HG02885 (cell line): ENCODE data around the gene RPEL1.
"Not testable (repeated sequence)": the region's sequence is repeated elsewhere in the genome, so short reads cannot be mapped to it uniquely, and the experiment has no call there.

Experiments used
- ATAC-seq: cut with Tn5 transposase; IDR thresholded peaks from one replicate; pipeline ENCODE4 v1.9.1; 2021; ENCODE audit warnings: mild to moderate bottlenecking; ENCODE audit not compliant: unreplicated experiment, poor library complexity

RPEL1 gene

GRCh38 chr10:103245587-103245986 lies at the start of gene RPEL1:
TSS of gene RPEL1 (plus strand) at chr10:103245887. CDS start at chr10:103245997, 110 bp downstream.
- ATAC-seq, result not testable (repeated sequence)

- no peak for ATAC-seq
Observed at GRCh38 chr10:103196516-103196915, 49.2 kb upstream of the RPEL1 start.

- ATAC-seq, result no peak
Observed at GRCh38 chr10:103197174-103197573, 48.5 kb upstream of the RPEL1 start.

GRCh38 chr10:103197903-103198302 lies 47.8 kb upstream of the RPEL1 start:
- ATAC-seq, result no peak

GRCh38 chr10:103198648-103199047 lies 47.0 kb upstream of the RPEL1 start:
- no peak for ATAC-seq

- ATAC-seq, result no peak
Observed at GRCh38 chr10:103199488-103199887, 46.2 kb upstream of the RPEL1 start.

GRCh38 chr10:103202319-103202718 lies 43.4 kb upstream of the RPEL1 start:
- ATAC-seq, result no peak

- no peak for ATAC-seq
Observed at GRCh38 chr10:103203466-103203865, 42.2 kb upstream of the RPEL1 start.

GRCh38 chr10:103204353-103205255 lies 41.1 kb upstream of the RPEL1 start:
- no peak for ATAC-seq

- ATAC-seq, result not testable (repeated sequence)
Observed at GRCh38 chr10:103205401-103205800, 40.3 kb upstream of the RPEL1 start.

- ATAC-seq, result not testable (repeated sequence)
Observed at GRCh38 chr10:103206715-103207114, 39.0 kb upstream of the RPEL1 start.

GRCh38 chr10:103207141-103207540 lies 38.5 kb upstream of the RPEL1 start:
- ATAC-seq, result no peak

GRCh38 chr10:103207643-103208042 lies 38.0 kb upstream of the RPEL1 start:
- not testable (repeated sequence) for ATAC-seq

- ATAC-seq, result not testable (repeated sequence)
Observed at GRCh38 chr10:103210262-103210661, 35.4 kb upstream of the RPEL1 start.

GRCh38 chr10:103215601-103216000 lies 30.1 kb upstream of the RPEL1 start:
- no peak for ATAC-seq

GRCh38 chr10:103216362-103216761 lies 29.3 kb upstream of the RPEL1 start:
- not testable (repeated sequence) for ATAC-seq

GRCh38 chr10:103224133-103224532 lies 21.6 kb upstream of the RPEL1 start:
- no peak for ATAC-seq

GRCh38 chr10:103224721-103225120 lies 21.0 kb upstream of the RPEL1 start:
- not testable (repeated sequence) for ATAC-seq

GRCh38 chr10:103225939-103226338 lies 19.7 kb upstream of the RPEL1 start:
- no peak for ATAC-seq

GRCh38 chr10:103227416-103227815 lies 18.3 kb upstream of the RPEL1 start:
- no peak for ATAC-seq

GRCh38 chr10:103231047-103231551 lies 14.6 kb upstream of the RPEL1 start:
- ATAC-seq, result no peak
